Prostate gland (tissue), 2 donors: Measurements from ENCODE around the gene MAMDC2.

Source experiments
- CTCF ChIP-seq, 4 experiments: fragments of 200-600 bp in 2 of 4; fragments of 450-650 bp in 2 of 4; sonication (generic) in 2 of 4; IDR thresholded peaks; 1 replicate in 3 of 4; 2 replicates in 1 of 4; pipeline ENCODE4 v1.5.1; 2016 to 2019; ENCODE audit warnings: antibody characterized with exemption in 4 of 4, mild to moderate bottlenecking in 2 of 4, moderate library complexity in 2 of 4
- POLR2A ChIP-seq: fragments of 450-650 bp; IDR thresholded peaks from one replicate; pipeline ENCODE4 v1.6.1; 2016; ENCODE audit warnings: antibody characterized with exemption, mild to moderate bottlenecking

GRCh38 chr9:70060883-70061507, 17.3 kb downstream of the MAMDC2 start:
- TF ChIP-seq CTCF (IDR thresholded peaks at IDR 0.05) (no peak), POLR2A (no peak)
